Measurements from ENCODE around the gene STPG3. TPM values are rescaled to one million over a fixed set of nuclear protein-coding genes. Genes with fewer than 3 reads are reported as not detected.
"Not testable (repeated sequence)": the region's sequence is repeated elsewhere in the genome, so short reads cannot be mapped to it uniquely, and the experiment has no call there.

STPG3 gene
- polyA plus RNA-seq, 10 donors = 0.16 to 0.62 (median 0.32) TPM; not detected in 3

GRCh38 chr9:137233143-137233980, 17.7 kb upstream of the STPG3 start:
- DNase-seq = no peak

- DNase-seq = no peak
These were observed 16.9 kb upstream of the STPG3 start for GRCh38 chr9:137234055-137234697.

GRCh38 chr9:137234758-137235423, 16.2 kb upstream of the STPG3 start:
- no peak for DNase-seq

GRCh38 chr9:137235424-137236237, 15.5 kb upstream of the STPG3 start:
- DNase-seq = no peak

- DNase-seq = peak; percentile 68 to 83 (median 77)
These were observed 14.7 kb upstream of the STPG3 start for GRCh38 chr9:137236238-137236935.

- DNase-seq = no peak
These were observed 14.1 kb upstream of the STPG3 start for GRCh38 chr9:137236936-137237421.

GRCh38 chr9:137237759-137238726, 13.0 kb upstream of the STPG3 start:
- peak in 2 of 3 donors; percentile 59 to 64 for DNase-seq

GRCh38 chr9:137239541-137240200, 11.4 kb upstream of the STPG3 start:
- not testable (repeated sequence) for DNase-seq

GRCh38 chr9:137240318-137240840, 10.7 kb upstream of the STPG3 start:
- peak in 2 of 3 donors; percentile 65 to 88 for DNase-seq

- DNase-seq = peak; percentile 100
These were observed 10.1 kb upstream of the STPG3 start, which contains the start of gene TUBB4B for GRCh38 chr9:137240841-137241489. Gene TUBB4B (plus strand): TSS chr9:137241287. CDS start chr9:137241361, 74 bp downstream.

GRCh38 chr9:137241490-137242268, 9.4 kb upstream of the STPG3 start:
- peak in 1 of 3 donors; percentile 54 for DNase-seq

- DNase-seq = no peak
These were observed 8.6 kb upstream of the STPG3 start for GRCh38 chr9:137242269-137243203.

- DNase-seq = not testable (repeated sequence)
These were observed 7.8 kb upstream of the STPG3 start for GRCh38 chr9:137243266-137243625.

GRCh38 chr9:137243626-137244485, 7.2 kb upstream of the STPG3 start:
- no peak for DNase-seq
